GM21528 (cell line): Measurements from ENCODE around the gene MT1X.
A peak's percentile ranks its signal among the peaks of the same experiment; 100 is the strongest.
"Not testable (repeated sequence)": the region's sequence is repeated elsewhere in the genome, so short reads cannot be mapped to it uniquely, and the experiment has no call there.

ENCODE experiments used
- ATAC-seq: cut with Tn5 transposase; IDR thresholded peaks from one replicate; pipeline ENCODE4 v1.9.1; 2021; ENCODE audit warnings: mild to moderate bottlenecking, moderate library complexity; ENCODE audit not compliant: unreplicated experiment, low FRiP score

Gene MT1X

GRCh38 chr16:56708525-56709442, 26.5 kb downstream of the MT1X start:
- ATAC-seq, result no peak

GRCh38 chr16:56709443-56710040, 27.3 kb downstream of the MT1X start:
- ATAC-seq, result no peak

- no peak for ATAC-seq
Observed at GRCh38 chr16:56710181-56710737, 28.0 kb downstream of the MT1X start.

GRCh38 chr16:56711862-56712261, 29.6 kb downstream of the MT1X start:
- ATAC-seq, result no peak

- no peak for ATAC-seq
Observed at GRCh38 chr16:56713794-56714193, 31.5 kb downstream of the MT1X start.

GRCh38 chr16:56715126-56715525, 32.9 kb downstream of the MT1X start:
- ATAC-seq, result no peak

- no peak for ATAC-seq
Observed at GRCh38 chr16:56716761-56717160, 34.5 kb downstream of the MT1X start.

- not testable (repeated sequence) for ATAC-seq
Observed at GRCh38 chr16:56717532-56717931, 35.3 kb downstream of the MT1X start.

GRCh38 chr16:56722200-56722842, 40.1 kb downstream of the MT1X start:
- ATAC-seq, result no peak

GRCh38 chr16:56724191-56724590, 41.9 kb downstream of the MT1X start:
- ATAC-seq, result no peak

- ATAC-seq, result no peak
Observed at GRCh38 chr16:56726283-56726682, 44.0 kb downstream of the MT1X start.

GRCh38 chr16:56726926-56727325, 44.7 kb downstream of the MT1X start:
- ATAC-seq, result no peak

- no peak for ATAC-seq
Observed at GRCh38 chr16:56728027-56728426, 45.8 kb downstream of the MT1X start.

GRCh38 chr16:56728980-56729734, 46.9 kb downstream of the MT1X start:
- no peak for ATAC-seq

GRCh38 chr16:56729735-56730662, 47.7 kb downstream of the MT1X start, which contains the start of gene NUP93:
Gene NUP93, plus strand, starts transcription at chr16:56730129. Its CDS starts 18,119 bp downstream, at chr16:56748248.
- peak; percentile 80 for ATAC-seq

- ATAC-seq, result no peak
Observed at GRCh38 chr16:56732366-56732765, 50.1 kb downstream of the MT1X start.

- no peak for ATAC-seq
Observed at GRCh38 chr16:56732832-56733231, 50.6 kb downstream of the MT1X start.
